ENCODE data around the gene FGFR3. TPM values are rescaled to one million over a fixed set of nuclear protein-coding genes. Genes with fewer than 3 reads are reported as not detected.
A peak's percentile ranks its signal among the peaks of the same experiment; 100 is the strongest.

FGFR3 gene
- total and polyA plus RNA-seq, 2 of the 4 experiments (the other 2 are of a cell fraction): 0.18 to 0.67 TPM

GRCh38 chr4:1826531-1827350 lies 33.6 kb downstream of the FGFR3 start:
- DNase-seq (no peak), ATAC-seq (ENCODE audit: low read depth) (no peak)
- no peak overlapping the region for H4K8ac ChIP-seq (ENCODE audit: low read depth in 2 of 2, low read length in 2 of 2)
- H3K9me1 ChIP-seq (ENCODE audit: insufficient read depth, low read length): no peaks in the 10 kb centered on the region
- 0 out of 4 replicates have a peak, but pooled peaks cover 0 to 3% of the 10 kb centered on the region in 2 experiments for H3K79me1 ChIP-seq (ENCODE audit: low read depth in 1 of 2, low read length in 2 of 2)
- H2AK9ac ChIP-seq (replicated peaks; ENCODE audit: low read depth, low read length, poor library complexity): peak overlapping the region; percentile 72
- no TSS peak for BruUV-seq (replicated peaks)
- dilution Hi-C loops (cut with HindIII; ENCODE audit: low sequenced_read_pairs, unreplicated experiment): no loop called here
- no peak overlapping the region for H3K23ac ChIP-seq (ENCODE audit: low read depth, low read length)
- no peaks in the 10 kb centered on the region; the same call in 1 of the 2 replicates for H4K20me1 ChIP-seq (ENCODE audit: insufficient read depth, low read length)
- H3K4ac ChIP-seq (ENCODE audit: low read depth, low read length): no peak overlapping the region
- no peaks in the 10 kb centered on the region for H3K27me3 ChIP-seq (ENCODE audit: control insufficient read depth, insufficient read depth, low read length)
- H2BK20ac ChIP-seq (ENCODE audit: low read depth, low read length): no peak overlapping the region
- H4K5ac ChIP-seq (ENCODE audit: low read depth, low read length): no peak overlapping the region
- H3K14ac ChIP-seq (replicated peaks; ENCODE audit: low read depth, low read length): no peak overlapping the region
- H3K27ac ChIP-seq (ENCODE audit: insufficient read depth, low read length): no peak overlapping the region
- no peak overlapping the region for H2BK5ac ChIP-seq (ENCODE audit: low read depth, low read length, poor library complexity, severe bottlenecking)
- POLR2A ChIA-PET (ENCODE audit: unreplicated experiment): no interaction called here
- H2BK15ac ChIP-seq (ENCODE audit: low read depth, low read length): no peak overlapping the region
- no peak overlapping the region for H3K18ac ChIP-seq (ENCODE audit: low read depth, low read length)
- no peak overlapping the region for H2BK120ac ChIP-seq (ENCODE audit: low read depth, low read length)
- intact Hi-C loops (cut with micrococcal nuclease): no loop called here
- CTCF ChIA-PET: no interaction called here
- no peak overlapping the region for H3K9ac ChIP-seq (ENCODE audit: low read depth, low read length)
- H3K4me2 ChIP-seq (ENCODE audit: low read depth, low read length): no peak overlapping the region
- no peaks in the 10 kb centered on the region for H3K9me3 ChIP-seq (ENCODE audit: control insufficient read depth, insufficient read depth, low read length)
- peaks cover 54% of the 10 kb centered on the region for H3K36me3 ChIP-seq (ENCODE audit: control insufficient read depth, insufficient read depth, low read length)
- H3K4me1 ChIP-seq (ENCODE audit: control insufficient read depth, insufficient read depth, low read length): peaks cover 3% of the 10 kb centered on the region; the same call in 1 of the 2 replicates
- no peak overlapping the region for H3K56ac ChIP-seq (ENCODE audit: extremely low read depth, insufficient read depth, low read length)
- 96% methylated on average over 13 of the region's 30 CpGs; no CpG with 5 or more reads in 1 of the 2 experiments for WGBS, 2 experiments (ENCODE audit: extremely low coverage in 2 of 2, insufficient read length in 1 of 2)
- TF ChIP-seq CTCF (conservative IDR thresholded peaks at IDR 0.05; ENCODE audit: low read depth, low read length) (no peak), CHD1 (IDR thresholded peaks at IDR 0.05; ENCODE audit: low read depth, low read length) (no peak), RCOR1 (IDR thresholded peaks at IDR 0.05; ENCODE audit: insufficient replicate concordance, low read length) (no peak), MXI1 (IDR thresholded peaks at IDR 0.05; ENCODE audit: borderline replicate concordance, low read depth, low read length) (no peak), POLR2A (IDR thresholded peaks at IDR 0.05; ENCODE audit: low read depth, low read length) (no peak), ELK1 (IDR thresholded peaks at IDR 0.05; ENCODE audit: borderline replicate concordance, low read depth, low read length) (no peak), MAZ (IDR thresholded peaks at IDR 0.05; ENCODE audit: borderline replicate concordance, low read depth, low read length) (no peak), FOS (IDR thresholded peaks at IDR 0.05; ENCODE audit: low read depth, low read length) (no peak), CEBPB (IDR thresholded peaks at IDR 0.05; ENCODE audit: low read depth, low read length) (no peak), RAD21 (IDR thresholded peaks at IDR 0.05; ENCODE audit: low read length) (no peak), MAFK (IDR thresholded peaks at IDR 0.05; ENCODE audit: low read depth, low read length) (no peak), SMC3 (IDR thresholded peaks at IDR 0.05; ENCODE audit: low read depth, low read length) (no peak), RFX5 (IDR thresholded peaks at IDR 0.05; ENCODE audit: low read depth, low read length) (no peak), BHLHE40 (IDR thresholded peaks at IDR 0.05; ENCODE audit: low read depth, low read length) (no peak)
- TF ChIP-seq, protein P1, sequence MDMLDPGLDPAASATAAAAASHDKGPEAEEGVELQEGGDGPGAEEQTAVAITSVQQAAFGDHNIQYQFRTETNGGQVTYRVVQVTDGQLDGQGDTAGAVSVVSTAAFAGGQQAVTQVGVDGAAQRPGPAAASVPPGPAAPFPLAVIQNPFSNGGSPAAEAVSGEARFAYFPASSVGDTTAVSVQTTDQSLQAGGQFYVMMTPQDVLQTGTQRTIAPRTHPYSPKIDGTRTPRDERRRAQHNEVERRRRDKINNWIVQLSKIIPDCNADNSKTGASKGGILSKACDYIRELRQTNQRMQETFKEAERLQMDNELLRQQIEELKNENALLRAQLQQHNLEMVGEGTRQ (IDR thresholded peaks at IDR 0.05; ENCODE audit: low read depth, low read length): no peak
- in situ Hi-C loops (cut with MboI; ENCODE audit: low sequenced_read_pairs): no loop called here
- H2AK5ac ChIP-seq (ENCODE audit: low read depth, low read length): no peak overlapping the region
- H2AFZ ChIP-seq (replicated peaks; ENCODE audit: low read length, poor library complexity): no peak overlapping the region
- H3K4me3 ChIP-seq (ENCODE audit: insufficient read depth, low read depth, low read length): no peak overlapping the region
- no peak overlapping the region for H4K91ac ChIP-seq (ENCODE audit: insufficient read depth, low read depth, low read length)
